ENCODE measurements around the gene TPPP3.

DNA sequence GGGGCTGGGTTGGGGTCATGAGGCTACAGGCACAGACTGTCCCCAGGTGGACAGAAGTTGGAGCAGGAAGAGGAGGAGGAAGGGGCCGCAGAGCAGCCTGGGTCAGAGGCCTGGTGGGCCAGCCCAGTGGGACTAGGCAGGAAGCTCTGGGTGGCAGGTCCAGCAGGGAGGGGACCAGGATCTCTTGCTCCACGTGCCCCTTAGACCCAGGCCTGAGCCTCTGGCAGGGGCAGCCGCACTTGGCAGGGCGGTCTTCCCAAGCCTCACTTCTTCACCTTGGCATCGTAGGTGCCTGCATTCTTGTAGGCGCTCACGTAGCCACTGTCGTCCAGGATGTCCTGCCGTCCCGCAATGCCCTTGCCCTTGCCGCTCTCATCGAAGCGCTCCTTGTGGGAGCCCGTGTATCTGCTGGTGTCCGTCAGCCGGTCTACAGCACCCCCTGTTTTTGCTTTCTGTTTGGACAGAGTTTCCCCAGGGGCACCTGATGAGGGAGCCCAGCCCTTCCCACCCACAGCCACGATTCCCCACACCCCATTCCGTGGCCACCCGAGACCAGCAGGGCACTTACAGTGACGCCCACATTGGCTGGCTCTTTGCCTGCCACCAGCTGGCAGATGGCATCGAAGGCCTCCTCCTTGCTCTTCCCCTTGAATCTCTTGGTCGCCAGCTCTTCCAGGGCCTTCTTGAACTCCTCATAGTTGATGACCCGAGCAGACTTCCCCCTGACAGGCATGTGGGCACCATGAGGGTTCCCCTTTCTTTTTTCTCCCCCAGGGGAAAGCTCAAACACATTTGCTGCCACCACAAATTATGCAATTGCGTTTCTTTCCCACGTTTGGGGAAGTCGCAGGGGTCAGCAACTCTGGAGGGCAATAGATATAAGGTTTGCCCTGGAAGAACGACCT lies 3.1 kb downstream of the TPPP3 start:
- no peak for TF ChIP-seq EP300 (IDR thresholded peaks at IDR 0.05)
- TF ChIP-seq, protein P1, sequence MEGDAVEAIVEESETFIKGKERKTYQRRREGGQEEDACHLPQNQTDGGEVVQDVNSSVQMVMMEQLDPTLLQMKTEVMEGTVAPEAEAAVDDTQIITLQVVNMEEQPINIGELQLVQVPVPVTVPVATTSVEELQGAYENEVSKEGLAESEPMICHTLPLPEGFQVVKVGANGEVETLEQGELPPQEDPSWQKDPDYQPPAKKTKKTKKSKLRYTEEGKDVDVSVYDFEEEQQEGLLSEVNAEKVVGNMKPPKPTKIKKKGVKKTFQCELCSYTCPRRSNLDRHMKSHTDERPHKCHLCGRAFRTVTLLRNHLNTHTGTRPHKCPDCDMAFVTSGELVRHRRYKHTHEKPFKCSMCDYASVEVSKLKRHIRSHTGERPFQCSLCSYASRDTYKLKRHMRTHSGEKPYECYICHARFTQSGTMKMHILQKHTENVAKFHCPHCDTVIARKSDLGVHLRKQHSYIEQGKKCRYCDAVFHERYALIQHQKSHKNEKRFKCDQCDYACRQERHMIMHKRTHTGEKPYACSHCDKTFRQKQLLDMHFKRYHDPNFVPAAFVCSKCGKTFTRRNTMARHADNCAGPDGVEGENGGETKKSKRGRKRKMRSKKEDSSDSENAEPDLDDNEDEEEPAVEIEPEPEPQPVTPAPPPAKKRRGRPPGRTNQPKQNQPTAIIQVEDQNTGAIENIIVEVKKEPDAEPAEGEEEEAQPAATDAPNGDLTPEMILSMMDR (IDR thresholded peaks at IDR 0.05), result no peak

Measured in esophagus muscularis mucosa (tissue), 3 donors.